Endothelial cell (in vitro differentiated cells): Measurements from ENCODE around the gene TMEM178B. TPM values are rescaled to one million over a fixed set of nuclear protein-coding genes. Genes with fewer than 3 reads are reported as not detected.
"Not testable (repeated sequence)": the region's sequence is repeated elsewhere in the genome, so short reads cannot be mapped to it uniquely, and the experiment has no call there.

Experiments
- DNase-seq: peaks from one replicate; pipeline ENCODE4 v3.0.0; 2021; ENCODE audit warnings: low spot score
- H3K27ac Mint-ChIP-seq: one replicate; pipeline ENCODE4 v1.8.0; 2021; ENCODE audit warnings: mixed read lengths, inconsistent platforms; ENCODE audit not compliant: unreplicated experiment
- H3K27me3 Mint-ChIP-seq: one replicate; pipeline ENCODE4 v1.8.0; 2021; ENCODE audit warnings: mild to moderate bottlenecking, moderate library complexity, mixed read lengths, inconsistent platforms; ENCODE audit not compliant: unreplicated experiment
- H3K36me3 Mint-ChIP-seq: one replicate; pipeline ENCODE4 v1.8.0; 2021; ENCODE audit warnings: mild to moderate bottlenecking, low read depth, mixed read lengths, inconsistent platforms; ENCODE audit not compliant: unreplicated experiment
- H3K4me1 Mint-ChIP-seq: one replicate; pipeline ENCODE4 v1.8.0; 2021; ENCODE audit warnings: mild to moderate bottlenecking, mixed read lengths, inconsistent platforms; ENCODE audit not compliant: unreplicated experiment
- H3K4me3 Mint-ChIP-seq: one replicate; pipeline ENCODE4 v1.8.0; 2021; ENCODE audit warnings: mild to moderate bottlenecking, mixed read lengths, inconsistent platforms; ENCODE audit not compliant: unreplicated experiment
- H3K9me3 Mint-ChIP-seq: one replicate; pipeline ENCODE4 v1.8.0; 2021; ENCODE audit warnings: mixed read lengths, inconsistent platforms; ENCODE audit not compliant: unreplicated experiment
- CTCF ChIP-seq: fragments of 200-600 bp; sonication (generic); IDR thresholded peaks from one replicate; pipeline ENCODE4 v1.5.0; 2021; ENCODE audit warnings: antibody characterized with exemption; ENCODE audit not compliant: unreplicated experiment
- total RNA-seq: library from RNA; stranded (reverse); fragmentation: NEBNext Ultra II Directional; extraction: Animal tissue kit (Norgen Biotek cat#: 25700); gene quantifications from one replicate; pipeline ENCODE4 v1.2.1, GENCODE V29; 2021; ENCODE audit not compliant: unreplicated experiment

TMEM178B gene
- total RNA-seq, 1 donor from 2014 or later, result 0.28 TPM

DNA sequence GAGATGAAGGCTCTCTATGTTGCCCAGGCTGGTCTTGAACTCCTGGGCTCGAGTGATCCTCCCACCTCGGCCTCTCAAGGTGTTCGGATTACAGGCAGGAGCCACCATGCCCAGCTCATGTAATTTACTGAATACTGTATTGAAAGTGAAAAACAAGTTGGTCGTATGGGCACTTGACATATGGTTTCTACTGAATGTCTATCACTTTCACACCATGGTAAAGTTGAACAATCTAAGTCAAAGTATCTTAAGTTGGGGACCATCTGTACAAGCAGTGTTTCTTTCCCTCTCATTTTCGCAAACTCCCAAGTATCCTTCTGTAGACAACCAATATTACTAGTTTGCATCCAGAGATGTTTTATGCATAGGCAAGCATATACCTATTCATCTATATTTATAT lies 116.6 kb downstream of the TMEM178B start:
- DNase-seq, result no peak
- Mint-ChIP-seq H3K27me3 (peaks cover 1% of the 10 kb centered on the region), H3K4me1 (no peaks in the 10 kb centered on the region), H3K4me3 (no peak overlapping the region), H3K9me3 (no peaks in the 10 kb centered on the region), H3K36me3 (no peaks in the 10 kb centered on the region), H3K27ac (no peak overlapping the region)
- no peak for TF ChIP-seq CTCF

- no peak for TF ChIP-seq CTCF
- no peak overlapping the region for H3K27ac Mint-ChIP-seq
- no peaks in the 10 kb centered on the region for H3K9me3 Mint-ChIP-seq
- H3K27me3 Mint-ChIP-seq, result peaks cover 1% of the 10 kb centered on the region
- H3K4me1 Mint-ChIP-seq, result no peaks in the 10 kb centered on the region
- DNase-seq, result no peak
- H3K36me3 Mint-ChIP-seq, result no peaks in the 10 kb centered on the region
- H3K4me3 Mint-ChIP-seq, result no peak overlapping the region
These were observed 117.4 kb downstream of the TMEM178B start for GRCh38 chr7:141191277-141191676.

GRCh38 chr7:141193066-141193465 lies 119.2 kb downstream of the TMEM178B start:
- Mint-ChIP-seq H3K4me3 (no peak overlapping the region), H3K36me3 (no peaks in the 10 kb centered on the region), H3K9me3 (no peaks in the 10 kb centered on the region), H3K4me1 (no peaks in the 10 kb centered on the region), H3K27me3 (peaks cover 1% of the 10 kb centered on the region), H3K27ac (no peak overlapping the region)
- no peak for TF ChIP-seq CTCF
- no peak for DNase-seq

- DNase-seq, H3K4me1 Mint-ChIP-seq, H3K9me3 Mint-ChIP-seq, H3K27ac Mint-ChIP-seq, H3K27me3 Mint-ChIP-seq, H3K36me3 Mint-ChIP-seq, H3K4me3 Mint-ChIP-seq: not testable (repeated sequence)
These were observed 121.9 kb downstream of the TMEM178B start for GRCh38 chr7:141195722-141196121.

- H3K4me3 Mint-ChIP-seq, result no peak overlapping the region
- TF ChIP-seq CTCF, result no peak
- H3K4me1 Mint-ChIP-seq, result no peaks in the 10 kb centered on the region
- H3K27me3 Mint-ChIP-seq, result no peaks in the 10 kb centered on the region
- no peak overlapping the region for H3K27ac Mint-ChIP-seq
- DNase-seq, result no peak
- no peaks in the 10 kb centered on the region for H3K36me3 Mint-ChIP-seq
- no peaks in the 10 kb centered on the region for H3K9me3 Mint-ChIP-seq
These were observed 124.5 kb downstream of the TMEM178B start for GRCh38 chr7:141198194-141198958.
